Type B pancreatic cell (in vitro differentiated cells): ENCODE measurements around the gene CPSF2. TPM values are rescaled to one million over a fixed set of nuclear protein-coding genes. Genes with fewer than 3 reads are reported as not detected.

Source experiments
- DNase-seq: peaks from one replicate; pipeline ENCODE4 v3.0.0; 2021; ENCODE audit warnings: mixed read lengths; ENCODE audit not compliant: unreplicated experiment; ENCODE audit errors: extremely low spot score
- H3K27ac Mint-ChIP-seq: 2 replicates; pipeline ENCODE4 v1.8.0; 2021; ENCODE audit warnings: mild to moderate bottlenecking, mixed read lengths
- H3K27me3 Mint-ChIP-seq: 2 replicates; pipeline ENCODE4 v1.8.0; 2021; ENCODE audit warnings: mixed read lengths
- H3K36me3 Mint-ChIP-seq: 2 replicates; pipeline ENCODE4 v1.8.0; 2021; ENCODE audit warnings: mixed read lengths
- H3K4me1 Mint-ChIP-seq: one replicate; pipeline ENCODE4 v1.8.0; 2021; ENCODE audit warnings: mixed read lengths; ENCODE audit not compliant: unreplicated experiment
- H3K4me3 Mint-ChIP-seq: 2 replicates; pipeline ENCODE4 v1.8.0; 2021; ENCODE audit warnings: mild to moderate bottlenecking, mixed read lengths
- H3K9me3 Mint-ChIP-seq: 2 replicates; pipeline ENCODE4 v1.8.0; 2021; ENCODE audit warnings: mixed read lengths
- total RNA-seq: library from RNA; stranded (reverse); gene quantifications from 2 replicates; pipeline ENCODE4 v1.2.1, GENCODE V29; 2021; ENCODE audit warnings: low replicate concordance
- TF ChIP-seq, protein P1 (sequence below): fragments of 200-600 bp; sonication (generic); conservative IDR thresholded peaks from 2 replicates; pipeline ENCODE4 v1.5.0; 2021; ENCODE audit warnings: antibody characterized with exemption, mild to moderate bottlenecking

The CPSF2 gene
- total RNA-seq, 1 donor from 2014 or later = 81.2 TPM

DNA sequence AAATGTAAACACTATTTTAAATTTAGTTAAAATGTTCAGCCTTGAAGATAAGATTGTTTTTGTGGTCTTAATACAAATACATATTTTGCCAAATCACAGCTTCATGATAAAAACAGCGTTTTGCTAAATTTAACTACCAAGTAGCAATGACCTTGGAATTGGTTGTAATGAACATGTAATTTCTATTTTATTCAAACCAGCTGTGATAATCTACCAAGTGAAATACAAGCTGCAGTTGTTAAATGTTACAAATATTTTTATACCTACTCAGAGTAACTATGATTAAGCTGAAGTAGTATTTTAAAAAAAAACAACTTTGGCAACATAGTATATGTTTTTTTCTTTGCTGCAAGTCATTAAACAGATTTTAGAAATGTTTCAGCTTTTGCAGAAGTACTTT is 96.2 kb downstream of the CPSF2 start:
- no peak for DNase-seq
- H3K4me3 Mint-ChIP-seq = no peak overlapping the region
- no peaks in the 10 kb centered on the region for H3K36me3 Mint-ChIP-seq
- TF ChIP-seq, protein P1, sequence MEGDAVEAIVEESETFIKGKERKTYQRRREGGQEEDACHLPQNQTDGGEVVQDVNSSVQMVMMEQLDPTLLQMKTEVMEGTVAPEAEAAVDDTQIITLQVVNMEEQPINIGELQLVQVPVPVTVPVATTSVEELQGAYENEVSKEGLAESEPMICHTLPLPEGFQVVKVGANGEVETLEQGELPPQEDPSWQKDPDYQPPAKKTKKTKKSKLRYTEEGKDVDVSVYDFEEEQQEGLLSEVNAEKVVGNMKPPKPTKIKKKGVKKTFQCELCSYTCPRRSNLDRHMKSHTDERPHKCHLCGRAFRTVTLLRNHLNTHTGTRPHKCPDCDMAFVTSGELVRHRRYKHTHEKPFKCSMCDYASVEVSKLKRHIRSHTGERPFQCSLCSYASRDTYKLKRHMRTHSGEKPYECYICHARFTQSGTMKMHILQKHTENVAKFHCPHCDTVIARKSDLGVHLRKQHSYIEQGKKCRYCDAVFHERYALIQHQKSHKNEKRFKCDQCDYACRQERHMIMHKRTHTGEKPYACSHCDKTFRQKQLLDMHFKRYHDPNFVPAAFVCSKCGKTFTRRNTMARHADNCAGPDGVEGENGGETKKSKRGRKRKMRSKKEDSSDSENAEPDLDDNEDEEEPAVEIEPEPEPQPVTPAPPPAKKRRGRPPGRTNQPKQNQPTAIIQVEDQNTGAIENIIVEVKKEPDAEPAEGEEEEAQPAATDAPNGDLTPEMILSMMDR = no peak
- H3K4me1 Mint-ChIP-seq = peaks cover 5% of the 10 kb centered on the region
- H3K27me3 Mint-ChIP-seq = peaks cover 15% of the 10 kb centered on the region
- no peaks in the 10 kb centered on the region for H3K9me3 Mint-ChIP-seq
- no peak overlapping the region for H3K27ac Mint-ChIP-seq

Other genes starting within 250 kb of the CPSF2 start
- gene FBLN5, start 174.3 kb upstream of the CPSF2 start, total RNA-seq = 1.9 and 14.1 TPM in 2 replicates
- 61.8 and 72.5 TPM in 2 replicates for gene TRIP11, start 81.9 kb upstream of the CPSF2 start, total RNA-seq
- 30.1 and 30.5 TPM in 2 replicates for gene ATXN3, start 15.4 kb upstream of the CPSF2 start, total RNA-seq
- gene NDUFB1, start 263 bp upstream of the CPSF2 start, total RNA-seq = 129 and 146 TPM in 2 replicates
- gene SLC24A4, start 201.2 kb downstream of the CPSF2 start, total RNA-seq = 0.57 and 0.82 TPM in 2 replicates